B cell (primary cell): ENCODE results near the gene MOB2. TPM values are rescaled to one million over a fixed set of nuclear protein-coding genes. Genes with fewer than 3 reads are reported as not detected.

Source experiments
- ATAC-seq: fragments of 200-7000 bp; cut with Tn5 transposase; one replicate; pipeline ENCODE4 v1.10.0; 2021; ENCODE audit warnings: low read depth, mild to moderate bottlenecking, moderate number of reproducible peaks, moderate library complexity
- CTCF ChIA-PET: fragments of 350-600 bp; sonication (Branson Sonifier 250); formaldehyde crosslinking; loops from one replicate; lab custom pipeline; 2021; ENCODE audit warnings: antibody characterized with exemption, inconsistent platforms; lab: Charles Lee
- POLR2A ChIA-PET: fragments of 350-600 bp; sonication (Branson Sonifier 250); formaldehyde crosslinking; loops from one replicate; lab custom pipeline; 2021; ENCODE audit warnings: antibody characterized with exemption; lab: Charles Lee
- DNase-seq: peaks from one replicate; pipeline ENCODE4 v3.0.0; 2013
- H2AFZ ChIP-seq: 2 replicates; pipeline ENCODE4 v1.6.1; 2012; ENCODE audit warnings: mild to moderate bottlenecking, low read depth, low read length; ENCODE audit not compliant: insufficient read depth, poor library complexity, severe bottlenecking
- H3K27ac ChIP-seq, 2 donors: 1 replicate in 1 of 2; 2 replicates in 1 of 2; pipeline ENCODE4 v1.5.1; 2012 to 2013; ENCODE audit warnings: low read length in 2 of 2, mild to moderate bottlenecking in 2 of 2, moderate library complexity in 1 of 2
- H3K27me3 ChIP-seq, 4 experiments: fragments of 200-600 bp in 1 of 4; sonication (generic) in 1 of 4; replicated peaks in 1 of 4; 1 replicate in 2 of 4; 2 replicates in 2 of 4; pipeline versions ENCODE4 v1.6.1 to v1.7.0; 2013 to 2016; ENCODE audit warnings: low read length in 3 of 4, mild to moderate bottlenecking in 2 of 4, mixed read lengths in 1 of 4, moderate library complexity in 1 of 4; ENCODE audit not compliant: insufficient read depth in 4 of 4, control insufficient read depth in 3 of 4; ENCODE audit errors: control extremely low read depth in 1 of 4
- H3K36me3 ChIP-seq, 2 experiments: replicated peaks in 1 of 2; 1 replicate in 1 of 2; 2 replicates in 1 of 2; pipeline versions ENCODE4 v1.6.1 to v1.7.1; 2013; ENCODE audit warnings: low read length in 1 of 2; ENCODE audit not compliant: insufficient read depth in 2 of 2, control insufficient read depth in 1 of 2; ENCODE audit errors: control extremely low read depth in 1 of 2, extremely low read depth in 1 of 2
- H3K4me1 ChIP-seq, 2 donors: fragments of 200-600 bp in 1 of 2; sonication (generic) in 1 of 2; 1 replicate in 1 of 2; 2 replicates in 1 of 2; pipeline versions ENCODE4 v1.5.1 to v1.6.1; 2013 to 2017; ENCODE audit warnings: low read length in 2 of 2; ENCODE audit not compliant: control insufficient read depth in 2 of 2, insufficient read depth in 2 of 2
- H3K4me2 ChIP-seq: replicated peaks from 2 replicates; pipeline ENCODE3; 2012; ENCODE audit warnings: mild to moderate bottlenecking, low read depth, low read length; ENCODE audit not compliant: poor library complexity, severe bottlenecking
- H3K4me3 ChIP-seq, 5 experiments: fragments of 200-600 bp in 1 of 5; sonication (generic) in 1 of 5; 1 replicate in 3 of 5; 2 replicates in 2 of 5; pipeline versions ENCODE4 v1.5.1 to v1.7.0; 2011 to 2016; ENCODE audit warnings: low read length in 4 of 5, mild to moderate bottlenecking in 4 of 5, low read depth in 2 of 5, control low read depth in 1 of 5, moderate library complexity in 1 of 5; ENCODE audit not compliant: insufficient read depth in 1 of 5; ENCODE audit errors: control extremely low read depth in 1 of 5, extremely low read depth in 1 of 5
- H3K79me2 ChIP-seq: fragments of 200-600 bp; sonication (generic); one replicate; pipeline ENCODE4 v1.6.0; 2016; ENCODE audit warnings: low read length; ENCODE audit not compliant: control insufficient read depth, insufficient read depth
- H3K9ac ChIP-seq: fragments of 200-600 bp; sonication (generic); 2 replicates; pipeline ENCODE4 v1.6.1; 2017; ENCODE audit warnings: mild to moderate bottlenecking, low read length, moderate library complexity
- H3K9me3 ChIP-seq, 3 donors: one replicate each; pipeline versions ENCODE4 v1.6.1 to v1.7.1; 2013; ENCODE audit warnings: low read length in 2 of 3; ENCODE audit not compliant: control insufficient read depth in 2 of 3, insufficient read depth in 1 of 3; ENCODE audit errors: control extremely low read depth in 1 of 3
- H4K20me1 ChIP-seq: 2 replicates; pipeline ENCODE4 v1.6.0; 2012; ENCODE audit warnings: mild to moderate bottlenecking, low read length; ENCODE audit not compliant: insufficient read depth, control insufficient read depth, poor library complexity, severe bottlenecking
- H3K27ac Mint-ChIP-seq: one replicate; pipeline ENCODE4 v1.8.0; 2021; ENCODE audit warnings: mixed read lengths
- H3K27me3 Mint-ChIP-seq: one replicate; pipeline ENCODE4 v1.8.0; 2021; ENCODE audit warnings: mixed read lengths
- H3K4me1 Mint-ChIP-seq: one replicate; pipeline ENCODE4 v1.8.0; 2021; ENCODE audit warnings: mixed read lengths
- H3K4me3 Mint-ChIP-seq: one replicate; pipeline ENCODE4 v1.8.0; 2021; ENCODE audit warnings: mixed read lengths
- H3K9me3 Mint-ChIP-seq: one replicate; pipeline ENCODE4 v1.8.0; 2022; ENCODE audit warnings: mixed read lengths; ENCODE audit not compliant: insufficient read depth
- CTCF ChIP-seq: fragments of 200-600 bp; IDR thresholded peaks from one replicate; pipeline ENCODE4 v1.8.0; 2022; ENCODE audit warnings: antibody characterized with exemption, mild to moderate bottlenecking
- EZH2 ChIP-seq: IDR thresholded peaks from 2 replicates; pipeline ENCODE4 v1.6.1; 2012; ENCODE audit warnings: borderline replicate concordance, low read depth, mild to moderate bottlenecking, moderate library complexity, low read length; ENCODE audit not compliant: insufficient read depth, poor library complexity, severe bottlenecking
- WGBS: methylation state at CpG from one replicate; pipeline ENCODE4 v1.1.5; 2013; ENCODE audit warnings: missing lambda C conversion rate; ENCODE audit not compliant: insufficient coverage; 5-methylcytosine and 5-hydroxymethylcytosine counted together
- intact Hi-C: fragments of 100-400 bp; cut with micrococcal nuclease; formaldehyde crosslinking; loops from one replicate; pipeline ENCODE4 v1.10.0; 2022
- polyA plus RNA-seq: library from polyadenylated mRNA; depleted of rRNA; stranded (reverse); fragments of >200 nt; gene quantifications from 2 replicates; pipeline ENCODE4 v1.2.3, GENCODE V29; 2012
- total RNA-seq, 2 donors: library from RNA; stranded (reverse); fragments of 120-200 nt in 1 of 2; gene quantifications; 1 replicate in 1 of 2; 2 replicates in 1 of 2; pipeline versions ENCODE4 v1.2.3 to v1.2.4, GENCODE V29; 2013 to 2022

The MOB2 gene
- total and polyA plus RNA-seq, 2 donors (not counting 1 experiment from before 2014, with no cell fraction given): 55.7 to 57.6 TPM

GRCh38 chr11:1461826-1462697, 24.5 kb downstream of the MOB2 start:
- DNase-seq: no peak
- Mint-ChIP-seq H3K27ac (no peak overlapping the region), H3K9me3 (no peaks in the 10 kb centered on the region), H3K4me3 (no peak overlapping the region), H3K4me1 (no peaks in the 10 kb centered on the region), H3K27me3 (no peaks in the 10 kb centered on the region)
- no peak overlapping the region for H3K4me2 ChIP-seq
- WGBS: 95% methylated on average over 43 of the region's 46 CpGs
- no peak for TF ChIP-seq EZH2
- no peak for TF ChIP-seq CTCF
- CTCF ChIA-PET: no interaction called here
- POLR2A ChIA-PET: no interaction called here
- no peaks in the 10 kb centered on the region for H3K27me3 ChIP-seq
- H3K9ac ChIP-seq: no peak overlapping the region
- no peak overlapping the region for H3K27ac ChIP-seq
- H4K20me1 ChIP-seq: no peaks in the 10 kb centered on the region
- no peak overlapping the region for H2AFZ ChIP-seq
- no peaks in the 10 kb centered on the region for H3K4me1 ChIP-seq
- no peaks in the 10 kb centered on the region for H3K79me2 ChIP-seq
- peaks cover 0 to 13% (median 0%) of the 10 kb centered on the region in 3 donors for H3K9me3 ChIP-seq
- no peak overlapping the region for H3K4me3 ChIP-seq
- H3K36me3 ChIP-seq: no peaks in the 10 kb centered on the region
- ATAC-seq: no peak
- intact Hi-C loops: no loop called here
